Endodermal cell (in vitro differentiated cells): Measurements from ENCODE around the gene C15orf61. TPM values are rescaled to one million over a fixed set of nuclear protein-coding genes. Genes with fewer than 3 reads are reported as not detected.

Experiments used
- DNase-seq: peaks from one replicate; pipeline ENCODE4 v3.0.0-alpha.2; 2017
- H3K27ac ChIP-seq: 2 replicates; pipeline ENCODE4 v1.5.1; 2013; ENCODE audit warnings: mild to moderate bottlenecking, low read depth, low read length, moderate library complexity
- H3K27me3 ChIP-seq: 2 replicates; pipeline ENCODE4 v1.6.1; 2013; ENCODE audit warnings: mild to moderate bottlenecking, low read length, moderate library complexity; ENCODE audit not compliant: insufficient read depth, control insufficient read depth, poor library complexity, severe bottlenecking
- H3K36me3 ChIP-seq: 2 replicates; pipeline ENCODE4 v1.7.0; 2013; ENCODE audit warnings: mild to moderate bottlenecking, low read length, moderate library complexity; ENCODE audit not compliant: control insufficient read depth, insufficient read depth
- H3K4me1 ChIP-seq: one replicate; pipeline ENCODE4 v1.7.0; 2013; ENCODE audit warnings: low read length; ENCODE audit not compliant: control insufficient read depth, insufficient read depth
- H3K4me3 ChIP-seq: 2 replicates; pipeline ENCODE4 v1.5.1; 2013; ENCODE audit warnings: mild to moderate bottlenecking, low read length, moderate library complexity
- H3K9ac ChIP-seq: 2 replicates; pipeline ENCODE4 v1.6.1; 2013; ENCODE audit warnings: mild to moderate bottlenecking, low read length, moderate library complexity; ENCODE audit not compliant: poor library complexity, severe bottlenecking; ENCODE audit errors: extremely low read depth
- H3K9me3 ChIP-seq: 2 replicates; pipeline ENCODE4 v1.6.1; 2013; ENCODE audit warnings: mild to moderate bottlenecking, low read length, moderate library complexity; ENCODE audit not compliant: control insufficient read depth
- H3K27ac Mint-ChIP-seq: 2 replicates; pipeline ENCODE4 v1.8.0; 2020; ENCODE audit warnings: mixed read lengths
- H3K27me3 Mint-ChIP-seq: 2 replicates; pipeline ENCODE4 v1.8.0; 2021; ENCODE audit warnings: mild to moderate bottlenecking, mixed read lengths; ENCODE audit not compliant: insufficient read depth
- H3K36me3 Mint-ChIP-seq: 2 replicates; pipeline ENCODE4 v1.8.0; 2020; ENCODE audit warnings: low read depth, mixed read lengths
- H3K4me1 Mint-ChIP-seq: 2 replicates; pipeline ENCODE4 v1.8.0; 2020; ENCODE audit warnings: mixed read lengths
- H3K4me3 Mint-ChIP-seq: 2 replicates; pipeline ENCODE4 v1.8.0; 2020; ENCODE audit warnings: mild to moderate bottlenecking, moderate library complexity, mixed read lengths
- H3K9me3 Mint-ChIP-seq: 2 replicates; pipeline ENCODE4 v1.8.0; 2020; ENCODE audit warnings: mild to moderate bottlenecking, mixed read lengths
- WGBS, 2 experiments: methylation state at CpG; one replicate each; pipeline versions ENCODE4 v1.1.5 to v1.1.7; 2013; ENCODE audit warnings: missing lambda C conversion rate in 2 of 2, mixed read lengths in 1 of 2; ENCODE audit not compliant: insufficient coverage in 1 of 2, insufficient read length in 1 of 2; 5-methylcytosine and 5-hydroxymethylcytosine counted together
- total RNA-seq, 2 donors: library from RNA; stranded (reverse); fragmentation: NEBNext Ultra II Directional in 1 of 2; extraction: Animal tissue kit (Norgen Biotek cat#: 25700) in 1 of 2; gene quantifications; 2 replicates in 1 of 2; 3 replicates in 1 of 2; pipeline ENCODE4 v1.2.1, GENCODE V29; 2021
- TF ChIP-seq, protein P1 (sequence below): fragments of 200-600 bp; sonication (generic); conservative IDR thresholded peaks from 2 replicates; pipeline ENCODE4 v1.5.0; 2021; ENCODE audit warnings: antibody characterized with exemption, mild to moderate bottlenecking

The C15orf61 gene
- total RNA-seq, 2 donors from 2014 or later, result 3.0 to 3.2 TPM

- no peaks in the 10 kb centered on the region for H3K27me3 Mint-ChIP-seq
- no peak for DNase-seq
- no peaks in the 10 kb centered on the region for H3K27me3 ChIP-seq
- H3K4me1 ChIP-seq, result no peaks in the 10 kb centered on the region
- peaks cover 14% of the 10 kb centered on the region for H3K36me3 Mint-ChIP-seq
- no peak overlapping the region for H3K4me3 ChIP-seq
- H3K27ac Mint-ChIP-seq, result no peak overlapping the region
- TF ChIP-seq, protein P1, sequence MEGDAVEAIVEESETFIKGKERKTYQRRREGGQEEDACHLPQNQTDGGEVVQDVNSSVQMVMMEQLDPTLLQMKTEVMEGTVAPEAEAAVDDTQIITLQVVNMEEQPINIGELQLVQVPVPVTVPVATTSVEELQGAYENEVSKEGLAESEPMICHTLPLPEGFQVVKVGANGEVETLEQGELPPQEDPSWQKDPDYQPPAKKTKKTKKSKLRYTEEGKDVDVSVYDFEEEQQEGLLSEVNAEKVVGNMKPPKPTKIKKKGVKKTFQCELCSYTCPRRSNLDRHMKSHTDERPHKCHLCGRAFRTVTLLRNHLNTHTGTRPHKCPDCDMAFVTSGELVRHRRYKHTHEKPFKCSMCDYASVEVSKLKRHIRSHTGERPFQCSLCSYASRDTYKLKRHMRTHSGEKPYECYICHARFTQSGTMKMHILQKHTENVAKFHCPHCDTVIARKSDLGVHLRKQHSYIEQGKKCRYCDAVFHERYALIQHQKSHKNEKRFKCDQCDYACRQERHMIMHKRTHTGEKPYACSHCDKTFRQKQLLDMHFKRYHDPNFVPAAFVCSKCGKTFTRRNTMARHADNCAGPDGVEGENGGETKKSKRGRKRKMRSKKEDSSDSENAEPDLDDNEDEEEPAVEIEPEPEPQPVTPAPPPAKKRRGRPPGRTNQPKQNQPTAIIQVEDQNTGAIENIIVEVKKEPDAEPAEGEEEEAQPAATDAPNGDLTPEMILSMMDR, result no peak
- peaks cover 6% of the 10 kb centered on the region for H3K36me3 ChIP-seq
- WGBS, 2 experiments, result 87 to 100% methylated on average over 1 to 2 of the region's 3 CpGs
- no peak overlapping the region for H3K9ac ChIP-seq
- peaks cover 16% of the 10 kb centered on the region for H3K4me1 Mint-ChIP-seq
- H3K4me3 Mint-ChIP-seq, result no peak overlapping the region
- peaks cover 3% of the 10 kb centered on the region for H3K9me3 Mint-ChIP-seq
- peaks cover 12% of the 10 kb centered on the region for H3K9me3 ChIP-seq
- H3K27ac ChIP-seq, result no peak overlapping the region
Measured at GRCh38 chr15:67556976-67557570, 36.1 kb downstream of the C15orf61 start.

GRCh38 chr15:67558502-67558901 is 37.6 kb downstream of the C15orf61 start:
- peak; percentile 64 for DNase-seq
- peaks cover 6% of the 10 kb centered on the region for H3K36me3 ChIP-seq

GRCh38 chr15:67559158-67559557 is 38.2 kb downstream of the C15orf61 start:
- Histone ChIP-seq H3K4me3 (no peak overlapping the region), H3K36me3 (peaks cover 6% of the 10 kb centered on the region), H3K9me3 (peaks cover 12% of the 10 kb centered on the region), H3K4me1 (no peaks in the 10 kb centered on the region), H3K27ac (no peak overlapping the region), H3K27me3 (no peaks in the 10 kb centered on the region), H3K9ac (no peak overlapping the region)
- no peak for DNase-seq
- WGBS, 2 experiments, result 74 to 75% methylated on average over 1 of the region's 1 CpG
- peak overlapping the region; percentile 3 for H3K4me3 Mint-ChIP-seq
- peaks cover 3% of the 10 kb centered on the region for H3K9me3 Mint-ChIP-seq
- H3K36me3 Mint-ChIP-seq, result peaks cover 14% of the 10 kb centered on the region
- TF ChIP-seq, protein P1, result no peak
- peak overlapping the region; percentile 11 for H3K27ac Mint-ChIP-seq
- H3K27me3 Mint-ChIP-seq, result no peaks in the 10 kb centered on the region
- H3K4me1 Mint-ChIP-seq, result peaks cover 16% of the 10 kb centered on the region

More at GRCh38 chr15:67558502-67558901, 37.6 kb downstream of the C15orf61 start:
- H3K27me3 Mint-ChIP-seq, result no peaks in the 10 kb centered on the region
- H3K4me1 Mint-ChIP-seq, result peaks cover 16% of the 10 kb centered on the region
- no peaks in the 10 kb centered on the region for H3K27me3 ChIP-seq
- peaks cover 12% of the 10 kb centered on the region for H3K9me3 ChIP-seq
- no peak overlapping the region for H3K4me3 Mint-ChIP-seq
- peaks cover 14% of the 10 kb centered on the region for H3K36me3 Mint-ChIP-seq
- no peak overlapping the region for H3K9ac ChIP-seq
- peak overlapping the region; percentile 86 for H3K27ac Mint-ChIP-seq
- no peaks in the 10 kb centered on the region for H3K4me1 ChIP-seq
- peaks cover 3% of the 10 kb centered on the region for H3K9me3 Mint-ChIP-seq
- H3K4me3 ChIP-seq, result no peak overlapping the region
- H3K27ac ChIP-seq, result no peak overlapping the region
- TF ChIP-seq, protein P1, result no peak
- 84 to 88% methylated on average over 3 to 4 of the region's 4 CpGs for WGBS, 2 experiments
